Measurements from ENCODE around the gene ATP2B1.

DNA sequence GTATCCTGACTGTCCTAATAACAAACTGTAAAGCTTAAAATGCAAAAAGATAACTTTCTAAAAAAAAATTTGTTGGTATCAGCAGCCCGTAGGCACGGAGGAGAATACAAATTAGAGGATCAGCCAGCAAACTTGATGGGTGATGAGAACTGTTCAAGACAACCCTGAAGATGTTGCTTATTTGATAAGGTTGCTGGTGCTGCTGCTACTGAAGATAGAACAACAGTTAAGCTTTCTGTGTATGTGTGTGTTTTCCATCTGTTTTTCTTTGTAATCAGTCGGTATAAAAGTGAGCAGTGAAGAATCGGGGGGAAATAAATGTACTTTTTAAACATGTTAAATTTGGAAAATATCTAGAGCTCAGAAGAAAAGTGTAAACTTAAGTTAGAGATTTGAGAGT is 115.4 kb downstream of the ATP2B1 start:
- TF ChIP-seq, protein P1, sequence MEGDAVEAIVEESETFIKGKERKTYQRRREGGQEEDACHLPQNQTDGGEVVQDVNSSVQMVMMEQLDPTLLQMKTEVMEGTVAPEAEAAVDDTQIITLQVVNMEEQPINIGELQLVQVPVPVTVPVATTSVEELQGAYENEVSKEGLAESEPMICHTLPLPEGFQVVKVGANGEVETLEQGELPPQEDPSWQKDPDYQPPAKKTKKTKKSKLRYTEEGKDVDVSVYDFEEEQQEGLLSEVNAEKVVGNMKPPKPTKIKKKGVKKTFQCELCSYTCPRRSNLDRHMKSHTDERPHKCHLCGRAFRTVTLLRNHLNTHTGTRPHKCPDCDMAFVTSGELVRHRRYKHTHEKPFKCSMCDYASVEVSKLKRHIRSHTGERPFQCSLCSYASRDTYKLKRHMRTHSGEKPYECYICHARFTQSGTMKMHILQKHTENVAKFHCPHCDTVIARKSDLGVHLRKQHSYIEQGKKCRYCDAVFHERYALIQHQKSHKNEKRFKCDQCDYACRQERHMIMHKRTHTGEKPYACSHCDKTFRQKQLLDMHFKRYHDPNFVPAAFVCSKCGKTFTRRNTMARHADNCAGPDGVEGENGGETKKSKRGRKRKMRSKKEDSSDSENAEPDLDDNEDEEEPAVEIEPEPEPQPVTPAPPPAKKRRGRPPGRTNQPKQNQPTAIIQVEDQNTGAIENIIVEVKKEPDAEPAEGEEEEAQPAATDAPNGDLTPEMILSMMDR (IDR thresholded peaks at IDR 0.05) = no peak
- TF ChIP-seq POLR2A (IDR thresholded peaks at IDR 0.05) = no peak
